Right ventricle myocardium superior (tissue), 1 donor: Measurements from ENCODE around the gene AP5S1. TPM values are rescaled to one million over a fixed set of nuclear protein-coding genes. Genes with fewer than 3 reads are reported as not detected.
A peak's percentile ranks its signal among the peaks of the same experiment; 100 is the strongest.

Experiments
- ATAC-seq: fragments of 200-7000 bp; cut with Tn5 transposase; one replicate; pipeline ENCODE4 v1.9.1; 2020; ENCODE audit warnings: mild to moderate bottlenecking; ENCODE audit not compliant: poor library complexity
- DNase-seq: peaks from one replicate; pipeline ENCODE4 v3.0.0-alpha.2; 2020
- intact Hi-C: fragments of 100-400 bp; cut with DNase I; formaldehyde crosslinking; loops from one replicate; pipeline ENCODE4 v1.11.2; 2022
- long read RNA-seq: library from polyadenylated mRNA; unstranded; transcript quantifications from one replicate; pipeline ENCODE4 v2.0.0, GENCODE V29; 2021
- total RNA-seq: library from RNA; stranded (reverse); fragmentation: NEBNext Ultra II Directional; extraction: Animal tissue kit (Norgen Biotek cat#: 25700); gene quantifications from one replicate; pipeline ENCODE4 v1.2.1, GENCODE V29; 2021
- donor health status: DM: no; HTN: yes; CAD: no; lungs with severe emphysema.

Gene AP5S1, protein sequence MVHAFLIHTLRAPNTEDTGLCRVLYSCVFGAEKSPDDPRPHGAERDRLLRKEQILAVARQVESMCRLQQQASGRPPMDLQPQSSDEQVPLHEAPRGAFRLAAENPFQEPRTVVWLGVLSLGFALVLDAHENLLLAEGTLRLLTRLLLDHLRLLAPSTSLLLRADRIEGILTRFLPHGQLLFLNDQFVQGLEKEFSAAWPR
- 11.0 TPM for total RNA-seq
- long read RNA-seq, full-length matches to known transcripts, result 15 of 16 reads
- long read RNA-seq, partial matches to known transcripts, result 0 of 16 reads
- long read RNA-seq, other reads (novel, unspliced or antisense), result 1 of 16 reads

DNA sequence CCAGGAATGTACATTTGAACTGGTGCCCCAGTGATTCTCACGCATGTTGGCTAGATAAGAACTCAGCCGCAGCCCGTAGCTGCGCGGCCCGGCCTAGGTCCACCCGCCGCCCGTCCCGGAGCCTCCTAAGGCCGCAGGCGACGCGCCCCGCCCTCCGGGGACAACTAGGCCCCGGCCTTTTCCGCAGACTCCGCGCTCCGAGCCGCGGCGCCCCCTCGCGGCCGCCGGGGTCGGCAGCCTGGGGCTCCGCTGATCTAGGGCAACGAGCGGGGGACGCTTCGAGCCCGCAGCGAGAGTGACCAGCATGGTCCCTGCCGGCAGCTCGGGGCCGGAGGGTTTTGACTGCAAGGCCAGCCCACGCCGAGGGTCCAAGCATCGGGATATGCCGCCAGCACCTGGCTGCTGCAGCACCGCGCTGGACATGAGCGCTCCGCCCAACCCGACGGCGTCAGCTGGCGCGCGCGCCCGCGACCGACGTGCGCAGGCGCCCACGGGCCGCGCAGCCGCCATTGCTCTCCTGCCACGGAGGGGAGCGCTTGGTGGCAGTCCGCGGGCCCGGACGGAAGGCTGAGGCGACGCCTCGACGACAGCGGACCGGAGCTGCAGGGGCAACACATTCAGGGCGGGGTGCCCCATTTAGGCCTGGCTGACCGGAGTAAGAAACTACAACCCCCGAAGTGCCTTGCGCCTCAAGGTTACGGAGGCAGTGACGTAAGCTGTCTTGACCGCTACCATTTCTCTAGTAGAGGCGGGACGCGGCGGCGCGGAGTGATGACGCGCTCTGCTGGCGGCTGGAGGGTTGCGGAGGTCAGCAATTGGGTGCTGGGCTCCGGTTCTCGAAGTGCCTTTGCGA is at the start of gene AP5S1:
TSS of gene AP5S1 (plus strand) at position 500 of the 853 bp plus-strand sequence. CDS start 1,571 bp downstream, outside the sequence.
- peak; percentile 96 for ATAC-seq
- intact Hi-C loops, result no loop called here

DNA sequence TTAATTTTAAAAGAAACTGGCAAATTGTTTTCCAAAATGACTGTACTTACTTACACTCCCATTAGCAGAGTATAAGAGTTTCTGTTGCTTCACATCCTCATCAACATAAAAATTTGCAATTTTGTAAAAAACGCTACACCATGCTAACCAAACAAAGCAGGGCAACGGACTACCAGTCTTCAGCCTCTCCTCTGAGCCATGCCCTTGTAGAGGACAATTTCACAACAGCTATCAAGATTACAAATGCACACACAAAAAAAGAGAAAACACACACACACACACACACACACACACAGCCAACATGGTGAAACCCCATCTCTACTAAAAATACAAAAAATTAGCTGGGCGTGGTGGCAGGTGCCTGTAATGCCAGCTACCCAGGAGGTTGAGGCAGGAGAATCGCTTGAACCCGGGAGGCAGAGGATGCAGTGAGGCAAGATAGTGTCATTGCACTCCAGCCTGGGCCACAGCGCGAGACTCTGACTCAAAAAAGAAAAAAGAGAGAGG is 48.7 kb upstream of the AP5S1 start:
- intact Hi-C loops, result no loop called here
- DNase-seq (no peak), ATAC-seq (no peak)

More for the DNA sequence above, at the start of gene AP5S1:
- DNase-seq, result peak; percentile 99

DNA sequence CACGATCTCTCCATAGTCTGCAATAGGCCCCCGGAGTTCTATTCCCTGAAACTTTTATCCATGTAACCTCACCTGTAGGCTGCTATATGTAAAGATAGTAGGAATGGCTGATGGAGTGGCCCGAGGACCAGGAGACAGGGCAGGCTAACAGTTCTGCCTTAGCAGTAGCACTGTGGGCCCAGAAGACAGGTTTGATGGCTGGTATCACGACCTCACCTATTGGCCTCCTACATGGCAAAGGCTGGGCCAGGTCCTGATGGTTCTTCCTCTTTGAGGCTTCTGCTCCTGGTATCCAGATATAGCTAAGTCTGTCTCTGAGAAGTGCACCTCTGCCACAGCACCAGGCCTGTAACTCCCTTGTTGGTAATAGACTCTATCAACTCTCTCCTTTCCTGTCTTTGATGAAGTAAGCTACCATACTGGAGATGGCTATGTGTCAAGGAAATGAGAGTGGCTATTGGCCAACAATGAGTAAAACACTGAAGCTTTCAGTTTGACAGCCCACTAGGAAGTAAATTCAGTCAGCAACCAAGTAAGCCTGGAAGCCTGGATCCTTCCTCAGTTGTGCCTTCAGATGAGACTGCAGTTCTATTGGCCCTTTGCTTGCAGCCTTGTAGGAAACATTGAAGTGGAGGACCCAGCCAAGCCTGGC is 44.8 kb upstream of the AP5S1 start:
- DNase-seq, result no peak
- intact Hi-C loops, result no loop called here
- no peak for ATAC-seq

DNA sequence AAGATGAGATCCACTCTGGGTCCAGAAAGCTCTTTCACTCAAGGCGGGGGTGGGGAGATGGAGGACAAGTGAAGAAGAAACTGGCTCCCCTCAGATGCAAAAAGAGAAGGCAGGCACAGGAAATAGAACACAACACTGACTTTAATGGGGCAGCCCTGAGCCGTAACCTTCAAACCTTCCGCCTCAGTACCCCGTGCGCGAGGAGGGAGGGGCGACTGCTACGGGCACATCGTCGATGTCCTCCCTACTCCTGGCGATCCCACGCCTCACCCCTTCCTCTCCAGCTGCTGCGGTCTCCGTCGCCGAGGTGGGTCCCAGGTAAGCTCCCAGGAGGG is 43.0 kb upstream of the AP5S1 start:
- ATAC-seq (no peak), DNase-seq (no peak)
- intact Hi-C loops, result no loop called here

DNA sequence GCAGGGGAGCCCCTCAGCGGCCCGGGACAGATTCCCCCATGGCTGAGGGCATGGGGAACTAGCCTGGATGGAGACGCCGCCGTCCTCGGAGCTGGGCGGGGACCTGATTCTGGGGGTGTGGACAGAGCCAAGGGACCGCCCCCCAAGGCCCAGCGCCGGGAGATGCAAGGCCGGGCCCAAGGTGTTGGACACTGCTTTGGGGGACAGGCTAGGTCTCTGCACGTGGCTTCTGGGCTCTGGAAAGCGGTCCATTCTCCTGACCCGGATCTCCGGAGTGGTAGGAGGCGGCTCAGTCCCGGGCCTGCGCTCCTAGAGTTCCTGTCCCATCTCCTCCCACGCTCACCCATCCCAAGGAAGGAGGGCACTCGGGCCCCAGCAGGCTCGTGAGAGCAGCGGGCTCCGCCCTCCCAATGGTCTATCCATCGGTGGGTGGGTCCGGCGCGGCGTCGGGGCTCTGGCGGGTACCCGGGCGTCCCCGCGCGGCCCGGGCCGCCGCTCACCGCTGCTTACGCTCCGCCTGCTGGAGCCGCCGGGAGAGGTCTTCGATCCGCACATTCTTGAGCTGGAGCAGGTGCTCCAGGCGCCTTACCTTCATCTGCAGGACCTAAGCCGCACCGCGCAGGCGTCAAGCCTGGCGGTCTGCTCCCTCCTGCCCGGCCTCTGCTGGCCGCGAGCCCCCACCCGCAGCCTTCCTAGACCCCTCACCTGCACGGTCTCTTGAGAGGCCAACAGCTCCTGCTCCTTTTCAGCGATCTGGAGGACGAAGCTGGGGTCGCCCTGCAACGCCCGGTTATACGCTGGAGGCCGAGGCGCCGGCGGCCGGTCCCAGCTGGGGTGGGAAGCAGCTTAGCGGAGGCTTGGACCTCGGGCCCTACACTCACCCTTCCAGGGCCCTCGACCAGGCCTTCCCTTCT is 42.4 kb upstream of the AP5S1 start:
- DNase-seq, result peak; percentile 88
- intact Hi-C loops, result no loop called here
- ATAC-seq, result peak; percentile 74

DNA sequence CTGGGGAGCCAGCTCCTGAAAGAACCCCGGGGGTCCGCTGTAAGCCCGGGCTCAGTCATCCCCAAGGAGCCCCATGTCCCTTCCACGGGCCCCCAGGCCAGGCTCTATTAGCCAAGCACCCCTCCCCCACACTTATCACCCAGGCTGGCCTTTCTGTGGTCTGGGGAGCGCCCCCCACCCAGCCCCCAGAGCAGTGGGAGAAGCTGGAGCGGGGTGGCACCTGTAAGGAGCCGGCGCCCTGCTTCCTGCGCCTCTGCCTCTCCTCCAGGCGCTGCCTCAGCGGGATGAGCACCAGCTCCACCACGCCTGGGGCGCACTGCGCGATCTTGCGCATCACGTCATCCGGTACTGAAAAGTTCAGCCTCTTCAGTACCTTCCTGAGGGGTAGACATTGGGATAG is 41.4 kb upstream of the AP5S1 start:
- intact Hi-C loops, result no loop called here
- no peak for ATAC-seq
- DNase-seq, result no peak

DNA sequence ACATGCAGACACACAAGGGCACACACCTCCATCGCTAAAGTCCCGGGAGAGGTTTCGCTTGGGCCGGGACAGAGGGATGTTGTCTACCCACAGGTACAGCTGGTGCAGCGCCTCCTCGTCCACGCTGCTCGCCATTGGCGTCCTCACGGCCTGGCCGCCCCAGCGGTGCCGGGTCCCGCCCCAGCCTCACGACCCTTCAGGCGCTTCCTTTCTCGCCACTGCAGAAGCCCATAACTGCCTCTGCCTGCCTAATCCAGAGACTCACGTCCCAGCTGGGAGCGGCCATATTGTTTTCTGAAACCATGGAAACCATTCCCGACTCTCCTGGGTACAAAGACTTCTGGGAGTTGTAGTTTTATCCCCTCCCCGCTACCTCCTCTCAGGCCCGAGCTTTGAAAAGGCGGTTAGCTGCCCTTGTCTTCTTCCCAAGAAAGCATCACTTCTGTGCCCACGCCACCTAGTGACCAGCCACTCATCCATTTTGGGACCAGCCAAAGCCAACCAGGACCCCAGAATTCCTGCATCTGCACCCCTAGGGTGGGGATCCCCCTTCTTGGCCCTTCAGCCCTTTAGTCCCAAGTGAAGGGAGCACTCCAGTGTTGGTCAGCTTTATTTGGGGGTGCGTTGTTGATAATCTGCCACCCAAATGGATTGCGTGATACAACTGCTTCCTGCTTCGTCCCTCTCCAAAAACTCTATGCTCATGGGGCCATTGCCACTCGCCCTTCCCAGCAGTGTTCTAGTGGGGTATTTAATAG is 39.0 kb upstream of the AP5S1 start, which contains the start of gene SPEF1:
TSS of gene SPEF1 (minus strand) at position 296 of the 758 bp plus-strand sequence. CDS start at position 135, 161 bp downstream.
- intact Hi-C loops, result no loop called here
- ATAC-seq, result peak; percentile 80

DNA sequence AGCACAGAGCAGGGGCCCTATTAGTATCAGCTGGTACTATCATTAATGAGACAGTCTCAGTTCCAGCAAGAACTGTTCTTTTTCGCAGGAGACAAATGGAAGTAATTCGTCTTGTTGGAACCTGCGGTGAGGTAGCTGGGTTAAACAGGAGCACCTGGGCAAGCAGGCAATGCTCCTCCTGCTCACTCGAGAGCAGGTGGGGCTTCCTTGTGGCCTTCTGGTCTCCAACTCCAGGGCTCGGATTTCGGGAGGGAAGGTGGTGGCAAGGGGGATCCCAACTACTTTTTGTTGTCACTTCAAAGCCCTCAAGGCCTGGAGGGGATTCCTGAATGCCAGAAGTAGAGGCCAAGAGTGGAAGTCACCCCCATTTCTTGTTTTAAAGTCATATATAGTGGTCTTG is 37.8 kb upstream of the AP5S1 start:
- ATAC-seq (no peak), DNase-seq (no peak)
- intact Hi-C loops, result no loop called here

More for the DNA sequence above, 39.0 kb upstream of the AP5S1 start, which contains the start of gene SPEF1:
- peak; percentile 80 for DNase-seq

DNA sequence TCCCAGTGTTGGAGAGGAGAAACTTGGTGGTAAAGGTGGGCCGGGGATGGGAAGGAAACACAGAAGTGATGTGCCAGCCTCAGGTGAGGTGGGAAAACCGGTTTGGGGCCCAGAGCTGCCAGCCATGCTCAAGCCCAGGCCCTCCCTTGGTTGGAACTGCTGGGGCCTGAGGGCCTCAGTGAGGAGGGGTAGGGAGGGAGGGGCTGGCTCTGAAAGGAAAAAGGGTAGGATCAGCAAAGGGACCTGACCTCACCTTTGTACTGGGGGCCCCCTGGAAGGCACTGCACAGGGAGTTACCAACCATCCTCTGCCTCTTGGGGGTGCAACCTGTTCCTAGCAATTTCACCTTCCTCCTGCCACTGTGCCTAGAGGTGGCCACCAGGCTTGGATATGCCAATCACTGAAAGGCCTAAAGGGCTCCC is 37.3 kb upstream of the AP5S1 start:
- DNase-seq, result no peak
- ATAC-seq, result no peak
- intact Hi-C loops, result no loop called here

DNA sequence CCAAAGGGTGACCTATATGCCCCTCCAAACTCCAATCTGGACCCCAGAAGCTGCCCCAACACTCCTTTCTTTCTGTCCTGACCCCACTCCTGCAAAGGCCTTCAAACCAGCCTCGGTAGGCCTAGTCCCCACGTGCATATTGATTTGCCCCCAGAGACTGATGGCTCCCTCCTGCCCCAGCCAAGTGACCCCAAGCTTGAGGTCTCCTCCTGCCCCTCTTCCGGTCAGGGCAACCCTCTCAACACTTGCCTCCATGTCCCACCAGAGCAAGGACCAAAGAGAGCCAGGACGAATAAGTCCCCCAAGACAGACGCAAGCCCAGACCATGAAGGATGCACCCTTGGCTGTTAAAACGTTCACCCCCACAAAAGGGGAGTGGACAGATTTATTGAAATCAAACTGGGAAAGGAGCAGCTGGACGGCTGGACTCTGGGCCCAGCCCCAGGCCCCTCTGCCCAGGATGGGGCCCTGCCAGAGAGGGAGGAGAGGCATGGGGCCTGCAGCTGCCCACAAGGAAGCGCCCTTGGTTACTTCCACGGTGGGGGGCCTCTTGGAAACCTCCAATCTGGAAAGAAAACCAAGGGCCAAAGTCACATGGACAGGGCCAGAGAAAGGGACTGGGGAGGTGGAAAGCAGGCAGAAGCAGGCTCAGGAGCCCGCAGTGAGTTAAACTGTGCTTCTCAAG is 36.7 kb upstream of the AP5S1 start:
- DNase-seq (no peak), ATAC-seq (no peak)
- intact Hi-C loops, result no loop called here

DNA sequence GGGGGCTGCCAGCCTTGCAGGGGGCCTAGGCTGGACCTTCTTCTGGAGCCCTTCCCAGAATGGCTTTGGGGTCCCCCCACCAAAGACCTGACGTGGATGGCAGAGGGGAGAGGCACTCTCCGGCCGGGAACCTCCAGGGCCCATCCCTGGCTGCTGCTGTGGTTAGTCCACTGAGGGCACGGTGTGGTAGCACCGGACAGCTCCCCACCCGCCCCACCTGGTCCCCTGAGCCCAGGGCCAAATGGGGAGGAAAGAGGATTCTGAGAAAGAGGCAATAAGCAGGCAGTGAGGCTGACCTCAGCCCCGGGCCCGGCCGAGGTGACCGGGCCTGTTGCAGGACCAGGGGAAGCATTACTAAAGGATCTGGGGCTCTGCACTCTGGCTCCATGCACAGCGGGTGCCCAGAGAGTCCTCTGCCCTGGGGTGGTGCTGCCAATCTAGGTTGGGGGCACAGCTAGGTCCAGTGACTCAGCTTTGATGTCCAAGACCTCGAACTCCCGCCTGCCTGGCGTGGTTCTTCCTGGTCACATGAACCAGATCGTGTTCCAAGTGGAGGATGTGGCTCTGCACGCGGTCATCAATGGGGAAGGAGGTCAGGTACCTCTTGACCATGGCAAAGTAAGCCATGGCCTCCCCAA is 36.0 kb upstream of the AP5S1 start:
- DNase-seq (no peak), ATAC-seq (no peak)
- intact Hi-C loops, result no loop called here

DNA sequence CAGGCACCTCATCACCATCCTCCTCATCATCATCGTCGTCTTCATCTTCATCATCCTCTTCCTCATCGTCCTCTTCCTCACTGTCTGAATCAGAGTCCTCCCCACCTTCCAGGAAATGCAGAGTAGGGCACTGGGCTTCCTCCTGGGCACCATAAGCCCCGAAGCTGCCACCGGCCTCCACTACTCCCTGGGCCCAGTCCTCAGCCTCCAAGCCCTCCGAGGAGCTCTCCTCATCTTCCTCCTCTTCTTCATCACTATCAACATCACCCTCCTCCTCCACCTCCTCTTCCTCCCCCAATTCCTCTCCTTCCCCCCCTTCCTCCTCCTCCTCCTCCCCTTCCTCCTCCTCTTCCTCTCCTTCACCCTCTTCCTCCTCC is 35.5 kb upstream of the AP5S1 start:
- intact Hi-C loops, result no loop called here
- no peak for DNase-seq

DNA sequence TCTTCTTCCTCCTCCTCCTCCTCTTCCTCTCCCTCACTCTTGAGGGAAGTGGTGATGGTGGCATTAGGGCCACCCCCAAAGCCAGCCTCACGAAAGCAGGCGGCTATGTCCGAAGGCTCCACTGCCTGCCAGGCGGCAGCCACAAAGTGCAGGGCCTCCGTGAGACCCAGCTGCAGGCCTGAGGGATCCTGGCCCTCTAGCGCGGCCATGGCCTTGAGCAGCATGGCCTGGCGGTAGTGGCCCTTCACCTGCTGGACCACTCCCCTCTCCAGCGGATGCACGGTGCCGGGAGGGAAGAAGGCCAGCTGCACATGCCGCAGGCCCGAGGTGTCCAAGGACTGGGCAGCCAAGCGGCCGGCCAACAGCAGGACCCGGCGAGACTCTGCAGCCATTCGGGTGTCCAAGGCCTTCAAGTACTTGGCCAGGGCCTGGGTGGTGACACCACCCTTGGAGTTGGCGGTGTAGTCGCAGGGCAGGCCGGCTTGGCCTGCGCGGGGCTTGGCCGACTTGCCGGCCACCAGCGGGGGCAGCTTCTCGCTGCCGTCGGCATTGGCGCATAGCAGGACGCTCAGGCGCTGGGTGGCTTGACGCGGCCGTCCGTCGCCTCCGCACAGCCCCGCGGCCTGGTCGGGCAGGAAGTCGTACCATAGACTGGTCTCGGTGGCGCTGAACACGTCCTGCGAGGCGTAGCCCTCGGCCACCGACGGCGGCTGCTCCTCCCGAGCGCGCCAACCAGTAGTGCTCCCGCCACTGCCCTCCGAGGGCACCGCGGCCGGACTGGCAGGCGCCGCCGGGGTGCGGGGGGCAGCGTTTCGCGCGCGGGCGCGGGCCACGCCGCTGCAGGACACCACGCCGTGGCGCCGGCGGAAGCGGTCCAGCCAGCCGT is 34.9 kb upstream of the AP5S1 start:
- intact Hi-C loops, result no loop called here
- ATAC-seq (peak; percentile 2), DNase-seq (no peak)

More for the DNA sequence above, 35.5 kb upstream of the AP5S1 start:
- no peak for ATAC-seq

DNA sequence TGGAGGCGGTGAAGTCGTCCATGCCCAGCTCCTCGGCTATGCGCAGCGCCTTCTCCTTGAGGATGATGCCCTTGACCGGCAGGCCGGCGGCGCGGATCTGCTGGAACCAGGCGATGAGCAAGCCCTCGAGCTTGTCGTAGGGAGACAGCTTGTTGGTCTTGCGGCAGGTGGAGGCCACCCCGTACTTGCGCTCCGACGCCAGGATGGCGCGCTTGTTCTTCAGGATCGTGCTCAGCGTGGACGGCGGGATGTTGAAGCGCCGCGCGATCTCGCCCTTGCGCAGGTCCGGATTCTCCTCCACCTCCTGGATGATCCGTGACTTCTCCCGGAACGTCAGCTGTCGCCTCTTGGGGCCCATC is 34.2 kb upstream of the AP5S1 start:
- ATAC-seq (peak; percentile 10), DNase-seq (peak; percentile 72)
- intact Hi-C loops, result no loop called here

DNA sequence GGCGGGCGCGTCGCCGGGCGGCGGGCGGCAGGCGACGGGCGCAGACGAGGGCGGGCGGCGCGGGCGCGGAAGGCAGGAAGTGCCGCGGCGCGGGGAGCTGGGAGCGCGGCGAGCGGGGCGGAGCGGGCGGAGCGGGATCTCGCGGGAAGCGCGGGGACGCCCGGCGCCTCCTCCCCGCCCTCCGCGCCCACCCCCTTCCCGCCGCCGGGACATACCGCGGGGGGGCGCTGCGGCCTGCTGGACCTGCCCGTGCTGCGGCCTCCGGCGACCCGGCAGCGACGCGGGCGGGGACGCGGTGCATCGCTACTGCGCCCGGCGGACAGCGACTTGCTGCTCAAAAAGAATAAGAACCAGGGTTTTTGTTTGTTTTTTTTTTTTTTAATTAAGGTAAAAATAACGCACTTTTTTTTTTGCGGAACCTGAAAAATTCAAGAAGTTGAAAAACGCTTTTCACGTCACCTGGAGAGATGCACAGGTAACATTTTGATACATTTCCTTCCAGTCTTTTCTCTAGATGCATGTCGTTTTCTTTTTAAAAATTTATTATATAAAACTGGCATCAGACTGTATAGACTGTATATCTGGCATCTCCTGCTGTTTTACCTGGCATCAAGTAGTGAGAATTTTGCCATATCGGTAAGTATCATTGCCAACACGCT is 33.6 kb upstream of the AP5S1 start, which contains the start of gene CENPB:
TSS of gene CENPB (minus strand) at position 76 of the 659 bp plus-strand sequence. CDS start 257 bp downstream, outside the sequence.
- DNase-seq (peak; percentile 94), ATAC-seq (peak; percentile 96)
- intact Hi-C loops, result no loop called here
